ENCODE measurements around the gene ANAPC10. TPM values are rescaled to one million over a fixed set of nuclear protein-coding genes. Genes with fewer than 3 reads are reported as not detected.

ANAPC10 gene
- total RNA-seq, 1 experiment from 2014 or later, result 38.9 TPM

- intact Hi-C loops (cut with micrococcal nuclease), result no loop called here
- no TSS peak for BruUV-seq (replicated peaks)
- Mint-ChIP-seq H3K4me3 (ENCODE audit: unreplicated experiment) (no peak overlapping the region), H3K27ac (ENCODE audit: low read depth, unreplicated experiment) (peak overlapping the region; percentile 83), H3K9me3 (ENCODE audit: unreplicated experiment) (no peaks in the 10 kb centered on the region), H3K4me1 (ENCODE audit: insufficient read depth, unreplicated experiment) (peaks cover 20% of the 10 kb centered on the region), H3K36me3 (ENCODE audit: insufficient read depth, unreplicated experiment) (peaks cover 37% of the 10 kb centered on the region), H3K27me3 (ENCODE audit: insufficient read depth, unreplicated experiment) (no peaks in the 10 kb centered on the region)
- ChIA-PET CTCF (interaction anchor here (0.6 to 0.7 kb wide), 3 partner anchors 17 to 1429 kb away, joined by 3 read pairs; no protein-coding TSS in a partner anchor), POLR2A (interaction anchor here (1.1 kb wide), 1 partner anchor 31 kb away, joined by 3 read pairs; no protein-coding TSS in a partner anchor)
- TF ChIP-seq CTCF (IDR thresholded peaks at IDR 0.05; ENCODE audit: unreplicated experiment), result no peak
- no peak for DNase-seq (ENCODE audit: unreplicated experiment)
Observed at GRCh38 chr4:145035494-145036136, 62.4 kb downstream of the ANAPC10 start.

GRCh38 chr4:145034727-145035211, 63.2 kb downstream of the ANAPC10 start:
- ChIA-PET POLR2A (interaction anchor here (0.5 to 1.1 kb wide), 3 partner anchors 9 to 50 kb away, joined by 3 to 4 read pairs (median 3); no protein-coding TSS in a partner anchor), CTCF (interaction anchor here (0.7 kb wide), 1 partner anchor 18 kb away, joined by 3 read pairs; no protein-coding TSS in a partner anchor)
- Mint-ChIP-seq H3K9me3 (ENCODE audit: unreplicated experiment) (no peaks in the 10 kb centered on the region), H3K4me1 (ENCODE audit: insufficient read depth, unreplicated experiment) (peaks cover 20% of the 10 kb centered on the region), H3K27me3 (ENCODE audit: insufficient read depth, unreplicated experiment) (no peaks in the 10 kb centered on the region), H3K36me3 (ENCODE audit: insufficient read depth, unreplicated experiment) (peaks cover 33% of the 10 kb centered on the region), H3K4me3 (ENCODE audit: unreplicated experiment) (no peak overlapping the region), H3K27ac (ENCODE audit: low read depth, unreplicated experiment) (peak overlapping the region; percentile 83)
- DNase-seq (ENCODE audit: unreplicated experiment), result peak; percentile 74
- BruUV-seq (replicated peaks), result no TSS peak
- TF ChIP-seq CTCF (IDR thresholded peaks at IDR 0.05; ENCODE audit: unreplicated experiment), result no peak
- intact Hi-C loops (cut with micrococcal nuclease), result no loop called here

- Mint-ChIP-seq H3K4me3 (ENCODE audit: unreplicated experiment) (no peak overlapping the region), H3K27ac (ENCODE audit: low read depth, unreplicated experiment) (no peak overlapping the region), H3K4me1 (ENCODE audit: insufficient read depth, unreplicated experiment) (no peaks in the 10 kb centered on the region), H3K36me3 (ENCODE audit: insufficient read depth, unreplicated experiment) (no peaks in the 10 kb centered on the region), H3K27me3 (ENCODE audit: insufficient read depth, unreplicated experiment) (no peaks in the 10 kb centered on the region), H3K9me3 (ENCODE audit: unreplicated experiment) (no peaks in the 10 kb centered on the region)
- no peak for TF ChIP-seq CTCF (IDR thresholded peaks at IDR 0.05; ENCODE audit: unreplicated experiment)
- POLR2A ChIA-PET, result no interaction called here
- intact Hi-C loops (cut with micrococcal nuclease), result no loop called here
- CTCF ChIA-PET, result no interaction called here
- BruUV-seq (replicated peaks), result no TSS peak
- DNase-seq (ENCODE audit: unreplicated experiment), result no peak
Observed at GRCh38 chr4:145019346-145019745, 78.7 kb downstream of the ANAPC10 start.

GRCh38 chr4:145014365-145014764, 83.6 kb downstream of the ANAPC10 start:
- no peak for TF ChIP-seq CTCF (IDR thresholded peaks at IDR 0.05; ENCODE audit: unreplicated experiment)
- Mint-ChIP-seq H3K27me3 (ENCODE audit: insufficient read depth, unreplicated experiment) (no peaks in the 10 kb centered on the region), H3K4me1 (ENCODE audit: insufficient read depth, unreplicated experiment) (peaks cover 12% of the 10 kb centered on the region), H3K27ac (ENCODE audit: low read depth, unreplicated experiment) (no peak overlapping the region), H3K4me3 (ENCODE audit: unreplicated experiment) (no peak overlapping the region), H3K9me3 (ENCODE audit: unreplicated experiment) (no peaks in the 10 kb centered on the region), H3K36me3 (ENCODE audit: insufficient read depth, unreplicated experiment) (no peaks in the 10 kb centered on the region)
- intact Hi-C loops (cut with micrococcal nuclease), result no loop called here
- DNase-seq (ENCODE audit: unreplicated experiment), result no peak
- ChIA-PET POLR2A (no interaction called here), CTCF (interaction anchor here (0.5 kb wide), 1 partner anchor 54 kb away, joined by 4 read pairs; no protein-coding TSS in a partner anchor)
- no TSS peak for BruUV-seq (replicated peaks)
